Vagina (tissue), 2 donors: ENCODE data around the gene PRICKLE2. TPM values are rescaled to one million over a fixed set of nuclear protein-coding genes. Genes with fewer than 3 reads are reported as not detected.

ENCODE experiments used
- DNase-seq, 2 donors: peaks; one replicate each; pipeline ENCODE4 v3.0.0-alpha.2; 2017; ENCODE audit errors: extremely low spot score in 2 of 2
- H3K27ac ChIP-seq: fragments of 200-600 bp; sonication (generic); one replicate; pipeline ENCODE4 v1.5.1; 2019
- H3K27me3 ChIP-seq: fragments of 200-600 bp; sonication (generic); one replicate; pipeline ENCODE4 v1.5.1; 2019
- H3K36me3 ChIP-seq, 2 donors: fragments of 200-600 bp; sonication (generic); one replicate each; pipeline ENCODE4 v1.5.1; 2017 to 2019
- H3K4me1 ChIP-seq: fragments of 200-600 bp; sonication (generic); one replicate; pipeline ENCODE4 v1.5.1; 2019
- H3K4me3 ChIP-seq, 2 donors: fragments of 200-600 bp; sonication (generic); 1 replicate in 1 of 2; 2 replicates in 1 of 2; pipeline ENCODE4 v1.5.1; 2016 to 2019
- H3K9me3 ChIP-seq: fragments of 200-600 bp; sonication (generic); one replicate; pipeline ENCODE4 v1.5.1; 2019
- POLR2A ChIP-seq, 2 donors: fragments of 450-650 bp; IDR thresholded peaks; one replicate each; pipeline ENCODE4 v1.6.1; 2017; ENCODE audit warnings: antibody characterized with exemption in 2 of 2, mild to moderate bottlenecking in 2 of 2, moderate library complexity in 2 of 2
- POLR2AphosphoS5 ChIP-seq, 2 donors: sonication (generic); formaldehyde crosslinking; IDR thresholded peaks; one replicate each; pipeline ENCODE4 v1.9.0; 2017; ENCODE audit warnings: antibody characterized with exemption in 2 of 2, mild to moderate bottlenecking in 2 of 2, low read depth in 1 of 2; ENCODE audit not compliant: insufficient read depth in 1 of 2
- intact Hi-C: fragments of 100-400 bp; cut with DNase I; formaldehyde crosslinking; loops from one replicate; pipeline ENCODE4 v1.15.1; 2023
- small RNA-seq: library from RNA; depleted of rRNA; stranded (forward); fragments of <200 nt; gene quantifications from one replicate; pipeline ENCODE3, GENCODE V24; 2016
- total RNA-seq: library from RNA; depleted of rRNA; stranded (reverse); fragments of >200 nt; gene quantifications from one replicate; pipeline ENCODE4 v1.2.3, GENCODE V29; 2016
- TF ChIP-seq, protein P1 (sequence below), 3 experiments: fragments of 450-650 bp in 2 of 3; fragments of 200-600 bp in 1 of 3; sonication (generic) in 1 of 3; IDR thresholded peaks; one replicate each; pipeline ENCODE4 v1.5.1; 2017 to 2019; ENCODE audit warnings: antibody characterized with exemption in 3 of 3, mild to moderate bottlenecking in 2 of 3, moderate library complexity in 2 of 3

The PRICKLE2 gene
- total RNA-seq, 1 donor from 2014 or later: 39.3 TPM

DNA sequence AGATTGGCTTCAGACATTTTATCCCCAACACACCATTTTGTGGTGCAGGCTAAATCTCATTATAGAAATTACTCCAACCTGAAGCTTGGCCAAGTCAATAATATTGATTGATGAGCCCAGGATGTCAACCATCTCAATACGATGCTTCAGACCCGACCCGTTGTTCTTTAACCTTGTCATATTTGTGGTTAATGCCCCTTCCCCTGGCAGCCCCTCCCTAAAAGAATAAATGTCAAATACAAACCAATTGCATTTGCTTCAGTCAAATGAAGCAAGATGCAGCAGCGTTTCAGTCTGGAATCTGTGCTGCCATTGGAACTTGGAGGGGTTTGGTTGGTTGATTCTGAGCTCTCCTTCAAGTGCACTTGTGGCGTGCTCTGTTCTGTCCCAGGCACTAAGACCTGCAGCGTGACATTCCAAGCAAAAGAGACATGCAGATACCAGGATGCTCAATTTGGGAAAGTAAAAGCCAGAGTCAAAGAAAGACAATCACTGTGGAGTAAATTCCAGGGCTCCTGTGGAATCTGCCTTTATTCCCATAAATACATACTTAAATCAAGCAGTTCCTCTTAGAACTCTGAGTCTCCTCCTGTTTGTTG, 178.2 kb downstream of the PRICKLE2 start:
- Histone ChIP-seq H3K4me3 (no peak overlapping the region), H3K27me3 (no peaks in the 10 kb centered on the region), H3K27ac (no peak overlapping the region), H3K9me3 (no peaks in the 10 kb centered on the region), H3K4me1 (no peaks in the 10 kb centered on the region), H3K36me3 (no peaks in the 10 kb centered on the region)
- intact Hi-C loops: no loop called here
- DNase-seq: no peak
- TF ChIP-seq, protein P1, sequence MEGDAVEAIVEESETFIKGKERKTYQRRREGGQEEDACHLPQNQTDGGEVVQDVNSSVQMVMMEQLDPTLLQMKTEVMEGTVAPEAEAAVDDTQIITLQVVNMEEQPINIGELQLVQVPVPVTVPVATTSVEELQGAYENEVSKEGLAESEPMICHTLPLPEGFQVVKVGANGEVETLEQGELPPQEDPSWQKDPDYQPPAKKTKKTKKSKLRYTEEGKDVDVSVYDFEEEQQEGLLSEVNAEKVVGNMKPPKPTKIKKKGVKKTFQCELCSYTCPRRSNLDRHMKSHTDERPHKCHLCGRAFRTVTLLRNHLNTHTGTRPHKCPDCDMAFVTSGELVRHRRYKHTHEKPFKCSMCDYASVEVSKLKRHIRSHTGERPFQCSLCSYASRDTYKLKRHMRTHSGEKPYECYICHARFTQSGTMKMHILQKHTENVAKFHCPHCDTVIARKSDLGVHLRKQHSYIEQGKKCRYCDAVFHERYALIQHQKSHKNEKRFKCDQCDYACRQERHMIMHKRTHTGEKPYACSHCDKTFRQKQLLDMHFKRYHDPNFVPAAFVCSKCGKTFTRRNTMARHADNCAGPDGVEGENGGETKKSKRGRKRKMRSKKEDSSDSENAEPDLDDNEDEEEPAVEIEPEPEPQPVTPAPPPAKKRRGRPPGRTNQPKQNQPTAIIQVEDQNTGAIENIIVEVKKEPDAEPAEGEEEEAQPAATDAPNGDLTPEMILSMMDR (IDR thresholded peaks at IDR 0.05): no peak
- TF ChIP-seq POLR2AphosphoS5 (IDR thresholded peaks at IDR 0.05; ENCODE audit: insufficient read depth in 1 of 2, low read depth in 1 of 2) (no peak), POLR2A (IDR thresholded peaks at IDR 0.05) (no peak)

DNA sequence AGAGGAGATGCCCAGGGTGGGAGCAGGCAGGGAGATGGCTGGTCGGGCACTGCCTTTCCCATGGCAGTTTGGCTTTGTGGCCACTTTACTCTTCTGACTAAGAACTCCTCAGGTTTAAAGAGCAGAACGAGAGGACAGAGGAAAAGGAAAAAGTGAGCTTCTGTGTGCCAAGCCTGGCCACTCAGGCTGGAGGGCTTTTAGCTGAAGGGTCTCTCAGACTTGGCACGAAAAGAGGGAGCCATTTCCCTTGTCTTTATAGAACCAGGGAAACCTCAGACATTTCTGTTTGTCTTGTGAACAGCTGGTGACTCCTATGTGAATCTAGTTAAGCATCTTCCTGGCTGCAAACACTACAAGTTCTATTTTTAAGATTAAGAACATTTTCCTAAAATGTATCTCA, 178.7 kb downstream of the PRICKLE2 start:
- no peak overlapping the region for H3K27ac ChIP-seq
- DNase-seq: no peak
- no peaks in the 10 kb centered on the region for H3K9me3 ChIP-seq
- no peaks in the 10 kb centered on the region for H3K4me1 ChIP-seq
- TF ChIP-seq POLR2AphosphoS5 (IDR thresholded peaks at IDR 0.05; ENCODE audit: insufficient read depth in 1 of 2, low read depth in 1 of 2) (no peak), POLR2A (IDR thresholded peaks at IDR 0.05) (no peak)
- TF ChIP-seq, protein P1 (IDR thresholded peaks at IDR 0.05): no peak
- no peaks in the 10 kb centered on the region for H3K36me3 ChIP-seq
- H3K27me3 ChIP-seq: no peaks in the 10 kb centered on the region
- intact Hi-C loops: no loop called here
- H3K4me3 ChIP-seq: no peak overlapping the region

DNA sequence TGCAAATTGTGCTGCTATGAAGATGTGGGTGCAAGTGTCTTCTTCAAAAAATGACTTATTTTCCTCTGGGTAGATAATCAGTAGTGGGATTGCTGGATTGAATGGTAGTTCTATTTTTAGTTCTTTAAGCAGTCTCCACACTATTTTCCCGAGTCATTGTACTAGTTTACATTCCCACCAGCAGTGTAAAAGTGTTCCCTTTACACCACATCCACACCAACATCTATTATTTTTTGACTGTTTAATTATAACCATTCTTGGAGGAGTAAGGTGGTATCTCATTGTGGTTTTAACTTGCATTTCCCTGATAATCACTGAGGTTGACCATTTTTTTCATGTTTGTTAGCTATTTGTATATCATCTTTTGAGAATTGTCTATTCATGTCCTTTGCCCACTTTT, 182.3 kb downstream of the PRICKLE2 start:
- Histone ChIP-seq H3K36me3 (no peaks in the 10 kb centered on the region), H3K4me3 (no peak overlapping the region), H3K27me3 (no peaks in the 10 kb centered on the region), H3K27ac (no peak overlapping the region), H3K9me3 (no peaks in the 10 kb centered on the region), H3K4me1 (no peaks in the 10 kb centered on the region)
- intact Hi-C loops: no loop called here
- no peak for TF ChIP-seq POLR2A (IDR thresholded peaks at IDR 0.05)
- TF ChIP-seq, protein P1 (IDR thresholded peaks at IDR 0.05): no peak
- no peak for TF ChIP-seq POLR2AphosphoS5 (IDR thresholded peaks at IDR 0.05; ENCODE audit: insufficient read depth in 1 of 2, low read depth in 1 of 2)
- no peak for DNase-seq

Small RNA genes within 50 kb of the gene (small RNA-seq; reads per million reads assigned to genes)
- not detected for gene RF00012

Other genes starting within 250 kb of the PRICKLE2 start
- gene PSMD6, start 202.0 kb downstream of the PRICKLE2 start, total RNA-seq: 50.3 TPM